Left renal pelvis (tissue), 4 donors: Measurements from ENCODE around the gene TBL1Y. TPM values are rescaled to one million over a fixed set of nuclear protein-coding genes. Genes with fewer than 3 reads are reported as not detected.
"Not testable (repeated sequence)": the region's sequence is repeated elsewhere in the genome, so short reads cannot be mapped to it uniquely, and the experiment has no call there.

Experiments used
- DNase-seq, 4 donors: peaks; one replicate each; pipeline ENCODE4 v3.0.0-alpha.2; 2013; ENCODE audit warnings: low read depth in 4 of 4, low spot score in 3 of 4
- polyA plus RNA-seq, 4 donors: library from polyadenylated mRNA; unstranded; fragments of 120-200 nt; gene quantifications; one replicate each; pipeline ENCODE4 v1.2.1, GENCODE V29; 2013; ENCODE audit not compliant: insufficient read length in 4 of 4

The TBL1Y gene
- polyA plus RNA-seq, 4 donors, result 0.79 to 5.1 (median 2.7) TPM

- DNase-seq, result no peak
Observed at GRCh38 chrY:6968191-6968590, 57.7 kb downstream of the TBL1Y start.

DNA sequence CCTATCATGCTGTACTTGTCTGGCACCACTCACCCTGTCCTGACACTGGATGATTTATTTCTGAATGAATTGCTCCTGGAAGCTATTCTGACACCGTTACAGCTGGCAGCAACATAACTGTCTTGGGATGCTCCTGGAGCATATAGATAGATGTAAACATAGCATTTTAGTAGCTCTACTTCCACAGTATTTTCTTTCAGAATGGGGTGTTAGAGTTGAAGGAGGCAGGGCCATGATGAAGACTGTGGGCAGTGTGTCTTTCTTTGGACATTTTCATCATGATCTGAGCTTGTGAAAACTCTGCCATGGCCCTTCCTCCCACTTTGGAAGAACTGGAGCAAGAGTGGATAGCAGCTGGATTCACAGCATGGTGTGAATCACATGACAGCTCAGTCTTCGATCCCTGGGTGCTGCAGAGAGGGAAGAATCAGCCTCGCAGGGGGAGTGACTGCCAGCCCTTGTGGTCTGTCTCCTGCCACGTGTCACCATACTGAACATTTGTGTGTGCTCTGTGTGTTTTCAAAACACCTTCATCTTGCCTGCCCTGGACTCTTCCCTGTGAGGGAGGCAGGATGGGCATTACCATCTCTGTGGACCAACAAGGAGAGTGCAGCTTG is 61.9 kb downstream of the TBL1Y start:
- DNase-seq, result no peak

GRCh38 chrY:6974971-6975370 is 64.5 kb downstream of the TBL1Y start:
- DNase-seq, result no peak

DNA sequence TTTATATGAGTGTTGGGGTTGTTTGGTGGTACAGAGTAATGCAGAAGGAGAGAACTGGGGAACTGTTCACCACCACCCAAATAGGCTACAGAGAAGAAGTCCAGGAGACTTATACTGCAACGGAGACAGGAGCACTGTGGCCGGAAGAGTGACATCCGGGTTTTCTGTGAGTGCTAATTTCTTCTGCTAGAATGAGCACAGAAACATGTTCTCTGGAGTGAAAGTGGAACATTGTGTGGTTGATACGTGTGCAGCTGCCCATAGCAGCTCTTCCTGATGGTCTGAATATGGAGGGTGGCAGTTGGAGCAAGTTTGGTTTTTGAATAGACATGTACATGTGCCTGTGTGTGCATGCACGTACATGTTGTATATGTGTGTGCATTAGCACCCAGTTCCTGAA is 67.3 kb downstream of the TBL1Y start:
- no peak for DNase-seq

GRCh38 chrY:6983221-6983620 is 72.7 kb downstream of the TBL1Y start:
- no peak for DNase-seq

- no peak for DNase-seq
Observed at GRCh38 chrY:6987811-6988210, 77.3 kb downstream of the TBL1Y start.

DNA sequence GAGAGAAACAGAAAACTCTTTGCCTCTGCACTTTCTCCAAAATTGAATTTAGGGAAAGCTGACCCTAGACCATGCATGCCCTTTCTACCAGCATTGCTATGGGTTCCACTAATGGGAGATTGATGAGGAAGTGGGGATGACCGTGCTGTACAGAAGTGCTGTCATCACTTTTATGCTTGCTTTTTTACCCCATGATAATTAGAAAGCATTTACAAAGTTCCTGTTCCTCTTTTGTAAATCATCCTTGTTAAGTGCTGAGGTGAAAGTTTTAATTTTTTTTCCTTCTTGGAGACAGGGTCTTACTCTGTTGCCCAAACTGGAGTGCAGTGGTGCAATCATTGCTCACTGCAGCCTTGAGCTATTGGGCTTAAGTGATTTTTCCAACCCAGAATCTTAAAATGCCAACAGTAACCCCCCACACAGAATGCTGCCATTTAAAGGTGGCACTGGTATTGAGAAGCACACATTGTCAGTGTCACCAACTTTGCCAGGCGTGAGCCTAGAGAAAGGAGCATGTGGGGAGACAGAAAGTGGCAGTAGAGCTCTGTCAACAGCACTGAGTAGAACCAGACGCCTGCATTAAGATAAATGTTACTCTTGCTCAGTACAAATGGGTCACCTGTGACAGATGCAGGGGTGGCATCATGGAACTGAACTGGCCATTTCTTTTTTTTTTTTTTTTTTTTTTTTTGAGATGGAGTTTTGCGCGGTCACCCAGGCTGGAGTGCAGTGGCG is 79.6 kb downstream of the TBL1Y start:
- no peak for DNase-seq

- no peak for DNase-seq
Observed at GRCh38 chrY:6992041-6992440, 81.5 kb downstream of the TBL1Y start.

DNA sequence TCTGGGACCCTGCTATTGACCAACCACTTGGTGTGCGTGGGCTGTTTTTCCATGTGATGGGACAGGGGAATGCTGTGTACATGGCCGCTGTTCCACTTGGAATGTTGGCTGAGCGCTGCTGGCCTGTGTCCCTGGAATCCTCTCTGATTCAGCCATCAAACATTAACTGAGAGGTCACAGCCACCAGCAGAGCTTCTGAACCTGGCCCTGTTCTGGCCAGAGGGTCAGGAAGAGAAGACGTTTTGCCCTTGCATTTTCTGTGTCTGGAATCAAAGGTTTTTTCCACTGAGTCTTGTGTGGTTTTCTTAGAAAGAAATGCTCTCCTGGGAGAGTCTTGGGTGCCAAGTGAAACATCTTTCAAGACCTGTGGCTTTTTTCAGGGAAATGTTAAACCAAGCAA is 85.5 kb downstream of the TBL1Y start:
- DNase-seq, result no peak

DNA sequence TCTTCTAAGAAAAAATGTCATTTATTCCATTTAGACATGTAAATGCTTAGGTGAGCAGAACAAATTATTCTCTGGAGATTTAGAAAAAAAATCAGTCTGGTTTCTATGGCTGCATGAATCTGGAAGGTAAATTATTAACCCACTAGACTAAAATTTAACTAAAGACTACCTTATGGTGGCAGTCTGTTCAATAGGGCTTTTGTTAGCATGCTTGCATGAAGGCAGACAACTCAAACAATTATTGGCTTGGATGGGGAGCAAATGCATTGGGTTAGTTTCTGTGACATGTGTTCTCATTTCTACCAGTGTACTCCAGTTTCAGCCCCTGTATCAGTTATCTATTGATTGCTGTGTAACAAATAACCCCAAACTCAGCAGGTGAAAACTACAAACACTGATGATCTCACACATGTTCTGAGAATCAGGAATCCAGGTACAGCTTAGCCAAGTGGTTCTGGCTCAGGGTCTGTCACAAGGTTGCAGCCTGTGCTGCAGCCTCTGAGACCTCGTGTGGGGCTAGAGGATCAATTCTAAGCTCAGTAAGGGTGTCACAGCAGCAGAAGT is 87.1 kb downstream of the TBL1Y start:
- DNase-seq, result no peak

DNA sequence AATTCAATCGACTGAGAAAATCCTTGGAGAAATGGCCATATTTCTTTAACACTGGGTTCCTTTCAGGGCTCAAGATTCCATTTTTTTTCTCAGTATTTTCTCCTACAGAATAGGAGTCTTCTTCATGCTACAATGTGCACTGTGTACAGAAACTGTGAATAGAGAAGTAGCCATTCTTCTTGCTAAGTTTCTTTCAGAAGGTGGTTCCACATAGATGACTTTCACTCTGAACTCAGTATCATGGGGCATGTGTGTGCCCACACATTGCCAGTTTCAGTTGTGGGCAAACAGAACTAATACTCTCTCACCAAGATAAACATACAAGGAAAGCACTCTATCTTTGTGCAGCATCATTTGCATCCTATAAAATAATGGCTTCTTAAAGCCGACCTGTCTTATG is 89.4 kb downstream of the TBL1Y start:
- DNase-seq, result no peak

DNA sequence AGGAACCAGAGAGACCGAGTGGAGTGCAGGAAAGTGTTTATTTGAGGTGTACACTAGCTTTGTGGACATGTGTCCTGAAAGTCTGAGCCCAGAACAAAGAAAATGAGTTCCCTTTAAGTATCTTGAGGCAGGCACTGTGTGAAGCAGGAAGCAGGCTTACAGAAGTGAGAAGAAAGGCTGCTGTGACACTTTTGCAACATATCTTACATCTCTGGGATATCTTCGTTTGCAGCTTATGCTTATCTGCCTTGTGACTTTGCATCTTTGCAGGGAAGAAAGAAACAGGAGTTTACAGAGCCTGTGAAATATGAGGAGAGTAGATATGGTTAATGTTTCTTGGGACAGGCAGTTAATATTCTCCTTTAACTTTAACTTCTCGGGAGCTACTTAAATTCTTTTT is 92.1 kb downstream of the TBL1Y start:
- no peak for DNase-seq

- DNase-seq, result no peak
Observed at GRCh38 chrY:7007911-7008310, 97.4 kb downstream of the TBL1Y start.

DNA sequence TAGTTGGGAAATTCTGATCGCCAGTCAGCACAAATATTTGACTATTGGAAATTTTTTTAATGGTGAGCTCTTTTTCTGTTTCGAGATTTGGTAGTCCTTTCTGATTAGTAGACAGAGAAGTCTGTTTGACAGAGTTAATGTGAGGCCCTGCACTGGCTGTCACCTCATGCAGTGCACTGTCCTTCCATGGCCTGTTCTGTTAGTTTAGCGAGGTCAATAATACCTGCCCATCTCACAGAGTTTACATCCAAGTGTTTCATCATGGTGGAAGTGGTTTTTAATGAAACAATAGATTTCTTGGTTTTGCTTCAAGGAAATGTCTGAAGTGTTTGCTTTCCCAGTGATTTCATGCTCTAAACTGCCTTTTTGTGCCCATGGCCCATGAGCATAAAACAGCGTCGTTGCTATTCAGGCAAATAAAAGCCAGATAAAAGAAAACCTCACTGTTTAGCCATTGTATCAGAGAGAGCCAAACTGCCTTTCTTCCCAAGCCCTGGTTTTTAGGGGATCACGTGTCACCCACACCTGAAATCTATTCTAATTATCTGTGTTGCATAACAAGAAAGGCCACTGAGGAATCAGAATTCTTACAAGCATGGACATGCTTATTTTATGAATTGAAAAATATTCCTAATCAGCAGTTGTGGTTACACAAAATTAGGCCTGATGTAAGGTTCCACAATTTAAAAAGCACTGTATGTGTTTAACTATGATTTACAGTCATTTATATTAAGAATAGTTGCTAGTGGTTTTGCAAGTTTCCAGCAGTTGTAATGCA is 98.3 kb downstream of the TBL1Y start:
- DNase-seq, result no peak

DNA sequence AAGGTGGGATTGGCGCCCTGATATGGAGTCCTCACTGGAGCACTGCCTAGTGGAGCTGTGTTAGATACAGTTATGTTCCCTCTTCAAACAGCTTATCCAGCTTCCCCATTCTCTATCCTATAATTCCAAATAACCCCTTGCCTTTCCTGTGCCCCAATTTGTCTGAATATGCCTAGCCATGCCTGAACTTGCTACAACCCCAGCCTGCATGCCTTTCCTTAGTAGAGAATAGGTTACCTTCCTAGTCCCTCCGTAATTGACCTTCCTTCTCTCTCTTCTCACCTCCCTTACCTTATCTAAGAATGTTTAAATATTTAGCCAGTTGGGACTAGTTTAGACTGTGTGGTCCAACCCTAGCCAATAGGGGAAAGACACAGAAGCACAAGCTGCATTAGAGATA is 102.6 kb downstream of the TBL1Y start:
- no peak for DNase-seq

DNA sequence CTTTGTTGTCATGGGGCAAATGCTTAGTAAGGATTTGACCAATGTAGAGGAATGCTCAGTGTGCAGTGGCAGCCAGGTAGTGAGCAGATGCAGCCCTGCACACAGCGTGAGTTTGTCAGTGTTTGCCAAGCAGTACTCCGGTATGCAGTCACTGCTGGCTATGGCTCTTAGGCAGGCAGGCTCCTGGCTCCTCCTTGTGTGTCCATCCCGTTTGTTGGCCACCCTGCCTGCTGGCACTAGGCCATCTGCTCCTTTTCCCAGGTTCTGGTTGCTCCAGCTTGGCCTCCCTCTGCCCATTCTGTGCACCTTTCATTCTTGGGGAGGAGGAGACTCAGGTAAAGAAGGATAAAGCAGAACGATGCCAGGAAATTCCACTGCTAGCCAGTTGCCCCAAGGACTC is 106.0 kb downstream of the TBL1Y start:
- DNase-seq, result no peak

DNA sequence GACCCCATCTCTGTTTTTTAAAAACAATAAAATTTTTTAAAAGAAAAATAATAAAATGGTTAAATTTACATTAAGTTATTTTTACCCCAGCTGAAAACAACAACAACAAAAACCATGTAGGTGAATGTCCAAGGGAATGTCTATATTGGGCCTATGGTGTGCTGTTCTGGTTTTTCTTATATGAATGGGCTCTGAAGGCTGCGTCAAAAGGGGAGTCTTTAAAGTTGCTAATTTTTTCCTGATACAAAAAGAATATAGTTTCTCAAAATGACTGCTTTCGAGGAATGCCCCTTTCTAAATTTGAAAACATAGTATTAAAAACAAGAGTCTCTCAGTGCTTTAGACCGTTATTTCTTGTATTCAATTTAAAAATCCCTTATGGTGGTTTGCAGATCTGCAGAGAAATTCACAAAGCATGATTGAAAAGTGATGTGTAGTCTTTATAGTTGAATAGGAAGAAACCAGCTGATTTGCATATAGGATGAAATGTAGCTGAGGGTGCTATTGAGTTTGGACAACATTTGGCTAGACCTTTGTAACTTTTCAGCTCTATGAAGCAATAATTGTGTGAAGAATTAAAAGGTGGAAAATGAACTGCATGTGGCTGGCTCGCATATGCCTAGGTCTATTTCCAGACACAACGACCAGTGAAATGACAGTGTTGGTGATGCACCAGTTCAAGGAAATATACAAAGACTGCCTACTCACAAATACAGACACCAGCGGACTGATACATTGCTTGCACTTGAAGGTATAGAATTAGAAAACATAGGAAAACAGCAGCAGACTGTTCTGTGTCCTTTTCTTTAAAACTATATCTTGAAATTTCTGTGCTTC is 107.0 kb downstream of the TBL1Y start:
- no peak for DNase-seq

DNA sequence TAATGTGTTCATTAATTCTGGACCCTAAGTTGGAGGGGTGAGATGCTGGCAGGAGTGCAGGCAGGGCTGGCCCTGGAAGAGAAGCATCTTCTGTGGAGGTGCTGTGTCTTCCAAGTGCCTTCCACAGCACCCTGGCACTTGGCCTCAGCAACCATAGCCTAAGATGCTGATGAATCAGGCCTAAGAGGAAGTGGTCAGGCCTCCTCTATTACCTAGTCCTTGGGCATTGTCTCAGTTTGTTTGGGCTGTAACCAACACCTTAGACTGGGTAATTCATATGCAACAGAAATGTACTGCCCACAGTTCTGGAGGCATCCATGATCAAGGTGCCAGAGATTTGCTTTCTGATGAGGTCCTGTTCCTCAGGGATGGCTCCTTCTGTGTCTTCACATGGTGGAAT is 128.5 kb downstream of the TBL1Y start:
- no peak for DNase-seq

DNA sequence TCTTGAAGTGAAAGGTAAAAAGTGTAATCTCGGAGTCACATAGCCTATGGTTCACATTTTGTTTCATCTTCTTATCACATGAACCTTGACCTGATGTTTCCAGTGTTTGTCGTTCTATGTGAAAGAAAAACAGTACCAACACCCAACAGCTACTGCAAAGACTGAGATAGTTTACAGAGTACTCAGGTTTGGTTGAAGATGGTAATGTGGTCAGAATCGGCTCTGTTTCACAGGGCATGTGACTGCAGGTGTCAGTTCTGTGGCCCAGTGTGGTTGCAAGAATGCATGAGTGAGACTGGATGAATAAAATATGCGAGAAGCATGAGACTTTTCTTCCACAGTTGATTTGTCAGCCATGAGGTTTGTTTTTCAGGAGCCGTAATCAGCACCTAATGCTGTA is 130.2 kb downstream of the TBL1Y start:
- no peak for DNase-seq

DNA sequence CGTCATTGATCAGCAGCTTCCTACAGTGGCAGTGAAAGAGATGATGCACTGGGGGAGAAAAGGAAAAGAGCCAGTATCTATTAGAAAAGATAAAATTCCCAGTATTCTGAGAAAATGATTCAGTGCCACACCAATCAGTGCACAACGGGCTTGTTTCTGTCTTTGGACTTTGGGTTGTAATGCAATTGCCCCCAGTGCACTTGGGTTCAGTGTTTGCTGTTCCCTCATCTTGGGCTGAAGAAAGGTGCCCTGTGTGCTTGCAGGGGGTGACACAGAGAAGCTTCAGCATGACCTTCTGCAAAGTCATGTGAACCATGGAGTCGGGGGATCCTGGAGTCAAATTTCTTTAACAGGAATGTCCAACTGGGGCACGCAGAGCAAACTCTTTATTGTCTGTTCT is 131.5 kb downstream of the TBL1Y start:
- DNase-seq, result no peak

GRCh38 chrY:7052461-7052860 is 142.0 kb downstream of the TBL1Y start:
- DNase-seq, result not testable (repeated sequence)
